GM18868 (cell line): ENCODE results near the gene RAB1A.
A peak's percentile ranks its signal among the peaks of the same experiment; 100 is the strongest.

Source experiments
- ATAC-seq: cut with Tn5 transposase; IDR thresholded peaks from one replicate; pipeline ENCODE4 v1.9.1; 2021; ENCODE audit warnings: mild to moderate bottlenecking, moderate library complexity; ENCODE audit not compliant: unreplicated experiment

RAB1A gene

DNA sequence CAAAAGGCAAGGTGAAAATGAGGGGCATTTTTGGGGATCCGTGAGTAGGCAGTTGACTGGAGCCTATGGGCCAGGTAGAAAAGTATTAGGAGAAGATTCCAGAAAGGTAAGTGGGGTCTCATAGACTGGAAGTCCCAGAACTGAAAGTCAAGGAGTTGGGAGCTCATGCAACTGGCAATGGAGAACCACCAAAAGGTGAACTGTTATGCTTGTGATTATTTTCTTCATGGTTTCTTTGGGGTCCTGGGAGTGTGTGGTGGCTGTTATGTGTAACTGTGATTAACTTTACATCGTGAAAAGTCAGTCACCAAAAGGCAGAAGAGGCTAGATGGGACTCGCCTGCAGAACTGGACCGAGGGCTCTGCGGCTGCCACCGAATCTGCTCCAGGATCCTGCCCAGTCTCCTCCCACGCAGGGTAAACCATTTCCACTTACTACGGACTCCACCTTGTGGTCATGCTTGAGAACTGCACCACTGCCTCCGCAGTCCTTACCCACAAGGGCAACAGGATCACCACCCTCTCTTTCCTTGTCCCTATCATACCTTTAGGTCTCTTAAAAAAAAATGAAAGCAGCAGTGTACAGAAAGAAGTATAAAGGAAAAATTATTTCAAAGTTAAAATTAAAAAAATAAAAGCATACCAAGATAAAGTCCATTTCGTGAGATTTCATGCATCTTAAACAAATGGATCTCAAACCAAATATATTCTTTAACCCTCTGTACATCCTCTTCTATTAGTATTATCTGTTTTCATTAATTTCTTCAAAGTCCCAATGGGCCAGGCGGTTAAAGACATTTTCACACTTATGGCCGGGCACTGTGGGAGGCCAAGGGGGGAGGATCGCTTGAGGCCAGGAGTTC is 89.3 kb downstream of the RAB1A start:
- peak; percentile 77 for ATAC-seq

- no peak for ATAC-seq
These were observed 90.3 kb downstream of the RAB1A start for GRCh38 chr2:65039640-65040039.

DNA sequence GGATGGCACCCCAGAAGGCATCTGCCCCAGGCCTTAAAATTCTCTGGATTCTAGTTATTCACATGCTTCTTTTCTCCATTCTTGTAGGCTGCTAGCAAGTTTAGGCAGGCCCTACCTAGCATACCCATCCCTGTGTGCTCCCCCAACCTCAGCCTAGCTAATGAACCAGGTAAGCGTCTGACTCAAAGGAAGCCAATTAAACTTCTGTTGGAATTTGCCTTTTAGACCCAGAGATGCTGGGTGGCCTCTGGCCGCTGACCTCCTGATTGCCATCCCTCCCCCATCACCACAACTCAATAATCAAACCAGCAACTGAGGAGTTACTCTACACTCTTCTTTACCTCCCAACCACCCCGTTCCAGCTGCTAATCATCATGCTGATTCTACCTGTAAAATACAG is 92.7 kb downstream of the RAB1A start:
- no peak for ATAC-seq
